Endodermal cell (in vitro differentiated cells): ENCODE measurements around the gene BMP6. TPM values are rescaled to one million over a fixed set of nuclear protein-coding genes. Genes with fewer than 3 reads are reported as not detected.

Source experiments
- DNase-seq: peaks from one replicate; pipeline ENCODE4 v3.0.0-alpha.2; 2017
- H3K27ac ChIP-seq: 2 replicates; pipeline ENCODE4 v1.5.1; 2013; ENCODE audit warnings: mild to moderate bottlenecking, low read depth, low read length, moderate library complexity
- H3K27me3 ChIP-seq: 2 replicates; pipeline ENCODE4 v1.6.1; 2013; ENCODE audit warnings: mild to moderate bottlenecking, low read length, moderate library complexity; ENCODE audit not compliant: insufficient read depth, control insufficient read depth, poor library complexity, severe bottlenecking
- H3K36me3 ChIP-seq: 2 replicates; pipeline ENCODE4 v1.7.0; 2013; ENCODE audit warnings: mild to moderate bottlenecking, low read length, moderate library complexity; ENCODE audit not compliant: control insufficient read depth, insufficient read depth
- H3K4me1 ChIP-seq: one replicate; pipeline ENCODE4 v1.7.0; 2013; ENCODE audit warnings: low read length; ENCODE audit not compliant: control insufficient read depth, insufficient read depth
- H3K4me3 ChIP-seq: 2 replicates; pipeline ENCODE4 v1.5.1; 2013; ENCODE audit warnings: mild to moderate bottlenecking, low read length, moderate library complexity
- H3K9ac ChIP-seq: 2 replicates; pipeline ENCODE4 v1.6.1; 2013; ENCODE audit warnings: mild to moderate bottlenecking, low read length, moderate library complexity; ENCODE audit not compliant: poor library complexity, severe bottlenecking; ENCODE audit errors: extremely low read depth
- H3K9me3 ChIP-seq: 2 replicates; pipeline ENCODE4 v1.6.1; 2013; ENCODE audit warnings: mild to moderate bottlenecking, low read length, moderate library complexity; ENCODE audit not compliant: control insufficient read depth
- H3K27ac Mint-ChIP-seq: 2 replicates; pipeline ENCODE4 v1.8.0; 2020; ENCODE audit warnings: mixed read lengths
- H3K27me3 Mint-ChIP-seq: 2 replicates; pipeline ENCODE4 v1.8.0; 2021; ENCODE audit warnings: mild to moderate bottlenecking, mixed read lengths; ENCODE audit not compliant: insufficient read depth
- H3K36me3 Mint-ChIP-seq: 2 replicates; pipeline ENCODE4 v1.8.0; 2020; ENCODE audit warnings: low read depth, mixed read lengths
- H3K4me1 Mint-ChIP-seq: 2 replicates; pipeline ENCODE4 v1.8.0; 2020; ENCODE audit warnings: mixed read lengths
- H3K4me3 Mint-ChIP-seq: 2 replicates; pipeline ENCODE4 v1.8.0; 2020; ENCODE audit warnings: mild to moderate bottlenecking, moderate library complexity, mixed read lengths
- H3K9me3 Mint-ChIP-seq: 2 replicates; pipeline ENCODE4 v1.8.0; 2020; ENCODE audit warnings: mild to moderate bottlenecking, mixed read lengths
- CTCF ChIP-seq: fragments of 200-600 bp; sonication (generic); conservative IDR thresholded peaks from 2 replicates; pipeline ENCODE4 v1.5.0; 2021; ENCODE audit warnings: antibody characterized with exemption, mild to moderate bottlenecking
- WGBS, 2 experiments: methylation state at CpG; one replicate each; pipeline versions ENCODE4 v1.1.5 to v1.1.7; 2013; ENCODE audit warnings: missing lambda C conversion rate in 2 of 2, mixed read lengths in 1 of 2; ENCODE audit not compliant: insufficient coverage in 1 of 2, insufficient read length in 1 of 2; 5-methylcytosine and 5-hydroxymethylcytosine counted together
- total RNA-seq, 2 donors: library from RNA; stranded (reverse); fragmentation: NEBNext Ultra II Directional in 1 of 2; extraction: Animal tissue kit (Norgen Biotek cat#: 25700) in 1 of 2; gene quantifications; 2 replicates in 1 of 2; 3 replicates in 1 of 2; pipeline ENCODE4 v1.2.1, GENCODE V29; 2021

Gene BMP6
- total RNA-seq, 2 donors from 2014 or later = 0.62 to 0.71 TPM

DNA sequence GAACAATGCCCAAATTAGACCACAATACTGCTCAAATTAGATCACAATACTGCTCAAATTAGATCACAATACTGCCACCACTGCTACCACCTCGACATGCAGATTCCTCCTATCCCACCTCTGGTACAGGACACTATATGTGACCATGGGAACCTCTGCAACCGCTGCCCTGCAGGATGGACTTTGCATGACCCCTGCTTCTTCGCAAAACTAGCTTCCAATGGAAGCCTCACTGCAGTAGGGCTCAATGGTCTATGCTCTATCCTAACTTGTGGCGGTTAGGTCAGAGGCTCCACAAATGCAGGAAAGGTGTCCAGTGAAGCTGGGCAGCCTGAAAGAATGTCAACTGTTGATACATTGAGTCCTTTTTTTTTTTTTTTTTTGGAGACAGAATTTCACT, 192.5 kb downstream of the BMP6 start:
- DNase-seq = no peak
- no peak for TF ChIP-seq CTCF
- H3K4me3 Mint-ChIP-seq = no peak overlapping the region
- H3K36me3 ChIP-seq = no peaks in the 10 kb centered on the region
- H3K27ac Mint-ChIP-seq = no peak overlapping the region
- H3K4me3 ChIP-seq = no peak overlapping the region
- peaks cover 73% of the 10 kb centered on the region for H3K27me3 ChIP-seq
- H3K4me1 Mint-ChIP-seq = no peaks in the 10 kb centered on the region
- no peaks in the 10 kb centered on the region for H3K36me3 Mint-ChIP-seq
- peaks cover 14% of the 10 kb centered on the region for H3K27me3 Mint-ChIP-seq
- H3K4me1 ChIP-seq = no peaks in the 10 kb centered on the region
- WGBS, 2 experiments = 85 to 91% methylated on average over 3 to 4 of the region's 4 CpGs
- no peaks in the 10 kb centered on the region for H3K9me3 Mint-ChIP-seq
- H3K9ac ChIP-seq = no peak overlapping the region
- no peak overlapping the region for H3K27ac ChIP-seq
- no peaks in the 10 kb centered on the region for H3K9me3 ChIP-seq

DNA sequence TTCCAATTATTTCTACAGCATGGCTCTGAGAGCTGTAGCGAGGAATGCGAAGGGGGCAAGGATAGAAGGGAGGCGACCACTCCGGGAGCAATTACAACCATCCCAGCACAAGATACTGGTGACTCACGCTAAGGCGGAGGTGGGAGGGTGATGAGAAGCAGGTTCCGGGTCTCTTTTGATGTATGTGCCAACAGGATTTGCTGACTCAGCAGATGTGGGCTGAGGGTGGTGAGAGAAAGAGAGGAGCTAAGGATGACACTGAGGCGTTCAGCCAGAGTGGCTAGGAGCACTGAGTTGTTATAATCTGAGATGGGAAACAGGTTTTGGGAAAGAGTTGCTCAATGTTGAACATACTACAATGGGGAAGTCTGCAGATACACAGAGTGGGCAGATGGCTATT, 194.0 kb downstream of the BMP6 start:
- WGBS, 2 experiments = 81 to 88% methylated on average over 8 of the region's 8 CpGs
- no peak overlapping the region for H3K27ac Mint-ChIP-seq
- peaks cover 25% of the 10 kb centered on the region for H3K27me3 Mint-ChIP-seq

GRCh38 chr6:7920425-7920824, 194.5 kb downstream of the BMP6 start:
- Mint-ChIP-seq H3K4me1 (no peaks in the 10 kb centered on the region), H3K27me3 (peaks cover 25% of the 10 kb centered on the region), H3K36me3 (peaks cover under 1% of the 10 kb centered on the region)

More for the DNA sequence above, 194.0 kb downstream of the BMP6 start:
- Histone ChIP-seq H3K9ac (no peak overlapping the region), H3K4me3 (no peak overlapping the region), H3K36me3 (no peaks in the 10 kb centered on the region), H3K27me3 (peaks cover 63% of the 10 kb centered on the region), H3K9me3 (peaks cover 3% of the 10 kb centered on the region), H3K4me1 (no peaks in the 10 kb centered on the region), H3K27ac (no peak overlapping the region)
- no peaks in the 10 kb centered on the region for H3K36me3 Mint-ChIP-seq
- peak; percentile 45 for DNase-seq
- no peak overlapping the region for H3K4me3 Mint-ChIP-seq
- no peaks in the 10 kb centered on the region for H3K4me1 Mint-ChIP-seq
- H3K9me3 Mint-ChIP-seq = peaks cover 7% of the 10 kb centered on the region
- no peak for TF ChIP-seq CTCF

More at GRCh38 chr6:7920425-7920824, 194.5 kb downstream of the BMP6 start:
- 91% methylated on average over 2 of the region's 2 CpGs; no CpG with 5 or more reads in 1 of the 2 experiments for WGBS, 2 experiments
- Histone ChIP-seq H3K9ac (no peak overlapping the region), H3K27me3 (peaks cover 58% of the 10 kb centered on the region), H3K4me1 (no peaks in the 10 kb centered on the region), H3K9me3 (peaks cover 4% of the 10 kb centered on the region), H3K27ac (no peak overlapping the region), H3K4me3 (no peak overlapping the region), H3K36me3 (no peaks in the 10 kb centered on the region)
- no peak for TF ChIP-seq CTCF
- H3K9me3 Mint-ChIP-seq = peaks cover 10% of the 10 kb centered on the region
- H3K4me3 Mint-ChIP-seq = no peak overlapping the region
- H3K27ac Mint-ChIP-seq = no peak overlapping the region
- no peak for DNase-seq
